ENCODE results near the gene IFITM10.

IFITM10 gene

DNA sequence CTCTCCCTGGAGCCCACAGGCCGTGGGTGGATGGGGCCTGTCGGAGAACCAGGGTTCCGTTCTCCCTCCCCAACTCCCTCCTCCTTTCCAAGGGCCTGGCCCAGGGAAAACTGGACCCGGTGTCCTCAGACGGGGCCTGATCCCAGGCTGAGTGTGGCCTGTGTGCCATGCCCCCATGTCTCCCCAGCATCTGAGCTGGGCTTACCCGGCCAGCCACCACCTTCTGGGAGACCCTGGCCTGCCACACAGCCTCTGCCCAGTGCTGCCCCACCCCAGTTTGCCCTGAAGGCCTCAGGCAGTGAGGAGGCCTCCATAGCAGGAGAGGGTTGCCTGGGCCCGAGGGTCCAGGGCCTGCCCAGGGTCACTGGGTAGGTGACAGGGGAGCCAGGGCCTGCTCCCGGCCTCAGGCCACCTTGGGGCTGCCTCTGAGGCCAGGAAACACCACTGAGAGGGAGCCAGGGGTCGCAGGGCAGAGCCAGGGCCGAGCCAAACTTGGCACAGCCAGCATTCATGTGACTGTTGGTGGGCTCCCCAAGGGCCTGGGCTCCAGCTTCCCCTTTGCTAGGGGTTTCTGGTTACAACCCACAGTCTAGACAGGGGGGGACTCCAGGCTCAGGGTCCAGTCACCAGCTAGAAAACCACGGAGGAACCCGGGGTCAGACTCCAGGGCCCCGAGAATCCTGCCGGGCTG, 590 bp upstream of the IFITM10 start:
- DNase-seq: no peak

DNA sequence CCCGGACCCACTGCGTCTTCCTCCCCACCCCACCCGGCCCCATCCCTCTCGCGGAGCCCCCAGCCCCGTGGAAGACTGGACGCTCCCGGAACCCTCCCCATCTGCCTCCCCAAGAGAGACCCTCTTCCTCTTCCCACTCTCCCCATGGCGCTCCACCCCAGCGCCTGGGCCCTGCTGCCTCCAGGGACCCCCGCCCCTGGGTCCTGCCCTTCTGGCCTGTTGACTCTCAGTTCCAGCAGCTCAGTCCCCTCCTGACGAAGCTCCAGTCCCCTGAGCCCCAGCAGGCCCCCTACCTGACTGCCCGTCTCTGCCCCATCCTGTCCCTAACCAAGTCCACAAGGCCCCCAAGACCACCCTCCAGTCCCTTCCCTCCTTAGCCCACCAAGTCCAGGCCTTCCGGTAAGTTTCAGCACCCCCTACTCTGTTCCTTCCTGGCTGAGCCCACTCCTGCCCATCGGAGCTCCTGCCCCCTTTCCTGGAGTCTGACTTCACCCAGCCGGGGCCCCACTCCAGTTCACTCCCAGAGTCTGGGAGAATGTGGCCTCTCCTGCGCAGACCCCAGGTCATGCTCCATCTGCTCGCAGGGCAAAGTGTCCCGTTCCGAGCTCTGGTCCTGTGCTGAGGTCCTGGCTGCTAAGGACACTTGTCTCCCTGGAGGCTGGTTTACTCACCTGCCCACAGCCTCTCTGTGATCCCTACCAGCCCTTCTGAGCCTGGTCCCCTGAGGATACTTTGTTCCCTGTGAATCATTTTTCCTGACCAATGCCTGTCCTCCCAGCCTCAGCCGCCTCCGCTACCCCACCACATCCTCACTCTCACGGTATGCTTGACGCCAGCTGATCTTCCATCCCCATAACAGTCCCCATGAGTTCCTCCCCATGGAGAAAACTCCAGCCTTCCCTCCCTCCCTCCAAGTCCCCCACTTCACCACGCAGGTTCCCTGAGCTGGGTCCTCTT, 722 bp downstream of the IFITM10 start:
- peak; percentile 89 for DNase-seq

DNA sequence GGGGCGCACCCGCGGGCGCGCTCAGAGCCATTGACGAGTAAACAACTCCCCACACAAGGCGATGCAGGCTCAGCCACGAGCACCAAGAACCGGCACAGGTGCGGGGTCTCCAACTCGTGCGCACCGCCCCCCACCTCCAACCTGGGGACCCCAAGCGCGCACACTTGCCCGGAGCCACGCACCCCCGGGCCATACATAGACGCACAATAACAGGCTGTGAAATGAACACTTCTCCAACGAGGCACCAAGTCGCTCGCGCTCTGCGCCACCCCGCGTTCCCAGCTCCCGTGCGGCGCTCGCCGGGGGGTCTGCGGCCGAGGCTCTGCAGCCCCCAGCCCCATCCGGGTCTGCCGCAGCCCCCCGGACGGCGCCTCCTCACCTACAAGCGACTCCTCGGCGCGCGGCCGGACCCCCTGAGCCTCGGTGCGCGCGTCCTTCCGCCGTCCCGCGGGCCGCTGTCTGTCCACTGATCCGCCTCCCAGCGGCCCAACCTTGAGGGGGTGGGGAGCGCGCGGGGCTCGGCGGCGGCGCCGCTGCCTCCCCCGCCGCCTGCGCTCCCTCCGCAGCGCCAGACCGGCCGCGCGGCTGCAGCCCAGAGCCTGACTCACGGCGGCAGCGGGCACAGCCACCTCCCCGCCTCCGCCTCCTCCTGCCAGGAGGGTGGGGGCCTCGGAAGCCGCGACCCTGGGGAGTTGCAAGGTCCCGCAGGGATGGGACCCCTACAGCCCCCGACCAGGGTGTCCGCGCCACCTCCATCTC, 1.6 kb downstream of the IFITM10 start:
- peak; percentile 41 for DNase-seq

DNA sequence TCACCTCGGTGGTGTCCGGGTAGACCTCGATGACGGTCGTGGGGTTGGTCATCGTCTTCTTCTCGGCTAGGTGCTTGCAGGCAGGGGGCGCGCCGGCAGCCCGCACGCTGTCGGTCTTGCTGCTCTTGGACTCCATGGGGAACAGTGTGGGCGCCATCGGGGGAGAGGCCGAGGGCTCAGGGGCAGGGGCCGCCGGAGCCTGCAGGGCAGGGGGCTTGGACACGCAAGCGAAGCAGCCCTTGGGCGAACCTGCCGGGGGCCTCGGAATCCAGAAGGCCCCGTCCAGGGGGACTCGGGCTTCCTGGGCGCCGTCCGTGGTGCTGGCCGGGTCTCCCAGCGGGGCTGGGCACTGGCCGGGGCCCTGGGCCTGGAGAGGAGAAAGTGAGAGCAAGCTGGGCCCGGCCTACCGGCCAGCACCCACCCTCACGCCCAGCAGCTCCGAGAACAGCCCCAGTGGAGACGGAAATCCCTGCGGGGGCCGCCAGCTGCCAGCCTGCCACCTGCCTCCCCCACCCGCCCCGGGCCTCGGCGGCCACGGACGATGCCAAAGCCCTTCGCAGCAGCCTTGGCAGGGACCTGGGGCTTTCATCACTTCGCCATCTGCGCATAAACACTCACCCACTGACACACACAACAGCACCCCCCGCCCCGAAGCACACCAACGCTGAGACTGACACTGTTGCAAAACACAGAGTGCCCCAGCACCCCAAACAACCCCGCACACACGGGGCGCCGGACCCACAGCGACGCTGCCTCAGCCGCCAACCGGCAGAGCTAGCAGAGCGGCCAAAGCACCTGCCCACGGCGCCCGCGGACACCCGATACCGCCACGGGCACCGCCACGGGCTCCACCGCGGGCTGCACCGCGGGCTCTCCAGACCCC, 2.4 kb downstream of the IFITM10 start:
- no peak for DNase-seq

DNA sequence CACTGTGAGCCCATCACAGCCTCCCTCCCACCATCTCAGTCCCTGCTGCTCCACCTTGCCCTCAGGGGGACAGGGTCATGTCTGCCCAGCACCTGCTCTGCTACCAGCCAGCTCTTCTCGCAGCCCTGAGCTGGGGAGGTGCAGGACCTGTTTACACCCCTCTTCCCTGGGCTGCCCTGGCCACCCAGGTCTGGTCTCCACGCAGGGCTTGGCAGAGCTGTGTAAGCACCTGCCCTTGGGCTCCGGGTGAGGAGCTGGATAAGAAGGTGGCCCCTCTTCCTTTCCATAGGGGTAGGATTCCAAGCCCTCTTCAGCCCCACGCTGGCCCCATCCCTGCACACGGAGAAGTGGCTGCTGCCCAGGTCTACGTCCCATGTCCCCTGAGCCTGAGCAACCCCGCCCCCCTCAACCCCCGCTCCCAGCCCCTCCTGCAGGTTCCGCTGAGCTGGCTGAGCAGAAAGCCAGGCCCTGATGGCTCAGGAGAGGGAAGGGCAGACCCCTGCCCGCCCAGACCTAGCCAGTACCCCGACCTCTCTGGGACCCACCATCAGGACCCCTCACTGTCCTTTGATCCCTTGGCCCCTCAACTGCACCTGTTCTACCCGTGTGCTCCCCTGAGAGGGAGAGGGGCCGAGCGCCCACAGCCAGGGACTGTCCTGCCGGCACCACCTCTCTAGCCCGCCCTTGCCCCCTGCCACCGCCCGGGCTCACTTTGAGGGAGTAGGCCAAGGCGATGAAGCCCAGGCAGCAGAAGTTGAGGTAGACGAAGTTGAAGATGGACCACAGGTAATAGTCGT, 3.2 kb downstream of the IFITM10 start:
- DNase-seq: no peak

DNA sequence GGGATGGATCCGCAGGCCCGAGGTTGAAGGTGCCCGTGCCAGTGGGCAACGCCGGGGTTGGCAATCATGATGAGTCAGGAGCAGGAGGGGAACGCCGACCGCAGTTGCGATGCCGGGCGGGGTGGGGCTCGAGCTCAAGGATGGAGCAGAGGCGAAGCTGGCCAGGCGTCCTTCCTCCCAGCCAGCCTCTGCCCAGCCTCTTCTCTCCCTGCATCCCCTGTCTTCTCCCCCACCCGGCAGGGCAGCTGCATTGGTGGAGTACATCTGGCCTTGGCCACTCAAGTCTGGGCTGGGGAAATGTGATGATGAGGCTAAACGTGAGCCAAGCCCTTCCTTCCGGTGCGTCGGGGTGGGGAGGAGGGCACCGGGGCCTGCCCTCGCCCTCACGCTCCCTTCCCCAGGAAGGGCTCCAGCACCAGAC, 3.9 kb downstream of the IFITM10 start:
- DNase-seq: no peak

DNA sequence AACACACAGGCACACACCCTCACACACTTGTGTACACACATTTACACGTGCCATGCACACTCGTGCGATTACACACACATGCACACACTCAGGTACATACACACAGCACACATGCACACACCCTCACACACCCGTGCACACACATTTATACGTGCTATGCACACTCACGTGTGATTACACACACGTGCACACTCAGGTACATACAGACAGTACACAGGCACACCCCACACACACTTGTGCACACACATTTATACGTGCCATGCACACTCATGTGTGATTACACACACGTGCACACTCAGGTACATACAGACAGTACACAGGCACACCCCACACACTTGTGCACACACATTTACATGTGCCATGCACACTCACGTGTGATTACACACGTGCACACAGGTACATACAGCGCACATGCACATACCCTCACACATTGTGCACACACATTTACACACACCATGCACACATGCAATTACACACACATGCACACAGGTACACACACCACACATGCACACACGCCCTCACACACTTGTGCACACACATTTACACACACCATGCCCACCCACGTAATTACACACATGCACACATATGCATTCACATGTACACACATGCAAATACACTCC, 4.6 kb downstream of the IFITM10 start:
- no peak for DNase-seq

DNA sequence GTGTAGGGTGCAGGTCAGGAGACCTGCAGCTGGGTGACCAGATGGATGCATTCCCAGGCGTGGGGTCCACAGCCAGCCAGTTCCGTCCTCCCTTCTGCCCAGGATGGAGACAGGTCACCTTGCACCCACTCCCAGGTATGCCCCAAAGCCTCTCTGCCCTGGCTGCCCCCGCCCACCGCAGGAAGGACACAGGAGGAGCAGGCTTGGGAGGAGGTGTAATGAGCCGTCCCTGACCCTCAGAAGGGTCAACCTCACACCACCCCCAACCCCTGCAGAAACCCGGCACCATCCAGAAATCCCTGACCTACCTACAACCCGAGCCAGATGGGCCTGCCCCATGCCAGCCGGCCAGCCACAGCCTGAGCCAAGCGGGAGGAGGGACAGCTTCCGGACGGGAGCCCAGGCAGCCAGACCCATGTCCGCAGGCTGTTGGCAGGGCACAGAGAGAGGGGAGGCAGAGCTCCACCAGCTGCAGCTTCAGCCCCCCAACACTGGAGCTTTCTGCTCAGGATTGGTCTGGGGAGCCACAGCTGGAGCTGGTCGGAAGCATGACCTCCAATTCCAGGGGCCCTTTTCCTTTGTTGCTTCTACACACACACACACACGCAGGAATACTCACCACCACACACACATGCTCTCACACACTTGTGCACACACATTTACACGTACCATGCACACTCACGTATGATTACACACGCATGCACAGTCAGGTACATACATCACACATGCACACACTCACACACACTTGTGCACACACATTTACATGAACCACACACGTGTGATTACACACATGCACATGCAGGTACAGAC, 5.3 kb downstream of the IFITM10 start:
- no peak for DNase-seq

DNA sequence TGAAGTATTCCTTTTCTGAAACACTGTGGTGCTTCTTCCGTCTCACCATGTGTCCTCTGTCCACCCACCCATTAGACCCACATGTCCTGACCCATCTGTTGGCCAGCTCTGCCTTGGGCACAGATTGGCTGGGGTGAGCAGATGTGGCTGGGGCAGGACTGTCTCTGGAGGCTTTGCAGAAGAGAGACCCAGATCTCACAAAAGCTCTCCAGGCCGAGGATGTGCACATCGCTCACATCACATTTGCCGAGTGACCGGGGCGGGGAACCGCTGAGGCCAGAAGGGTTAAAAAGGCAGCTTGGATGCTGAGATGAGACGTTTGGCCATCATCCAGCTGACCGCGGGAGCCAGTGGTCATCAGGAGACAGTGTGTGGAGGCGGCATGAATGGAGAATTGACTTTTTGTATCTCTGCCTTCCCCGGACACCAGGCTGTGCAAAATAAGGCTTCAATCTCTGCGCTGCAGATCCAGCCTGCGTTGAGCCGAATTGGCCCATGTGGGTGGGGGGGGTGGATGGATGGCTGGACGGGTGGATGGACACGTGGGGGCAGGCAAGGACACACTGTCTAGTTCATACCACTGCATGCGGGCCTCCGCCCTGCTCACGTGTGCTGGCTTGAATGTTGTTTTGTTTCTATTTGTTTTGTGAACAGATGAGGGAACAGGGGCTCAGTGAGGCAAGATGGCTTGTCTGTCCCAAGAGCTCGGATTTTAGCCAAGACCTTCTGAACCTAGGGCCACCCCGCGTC, 6.1 kb downstream of the IFITM10 start:
- DNase-seq: no peak

DNA sequence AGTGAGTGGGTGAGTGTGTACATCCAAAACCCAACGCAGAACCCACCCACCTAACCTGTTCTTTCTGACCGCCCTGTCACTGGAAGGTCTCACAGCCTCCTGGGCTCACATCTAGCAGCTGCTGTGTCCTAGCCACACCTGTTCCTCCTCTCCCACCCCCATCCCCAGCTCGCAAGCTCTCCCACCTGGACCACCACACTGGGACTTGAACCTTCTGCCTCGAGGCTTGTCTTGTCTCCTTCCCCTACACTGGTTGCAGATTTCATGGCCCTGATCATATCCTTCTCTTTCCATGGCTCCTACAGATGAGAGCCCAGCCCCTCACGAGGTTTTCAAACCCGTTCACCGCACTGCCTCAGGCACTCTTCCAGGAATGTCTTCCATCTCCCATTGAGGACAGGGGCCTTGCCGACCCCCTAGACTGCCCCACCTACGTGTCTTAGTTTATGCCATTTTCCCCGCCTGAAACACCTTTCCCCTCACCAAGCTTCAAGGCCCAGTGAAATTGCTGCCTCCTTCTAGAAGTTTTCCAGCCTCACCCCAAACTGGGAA, 6.7 kb downstream of the IFITM10 start:
- no peak for DNase-seq

DNA sequence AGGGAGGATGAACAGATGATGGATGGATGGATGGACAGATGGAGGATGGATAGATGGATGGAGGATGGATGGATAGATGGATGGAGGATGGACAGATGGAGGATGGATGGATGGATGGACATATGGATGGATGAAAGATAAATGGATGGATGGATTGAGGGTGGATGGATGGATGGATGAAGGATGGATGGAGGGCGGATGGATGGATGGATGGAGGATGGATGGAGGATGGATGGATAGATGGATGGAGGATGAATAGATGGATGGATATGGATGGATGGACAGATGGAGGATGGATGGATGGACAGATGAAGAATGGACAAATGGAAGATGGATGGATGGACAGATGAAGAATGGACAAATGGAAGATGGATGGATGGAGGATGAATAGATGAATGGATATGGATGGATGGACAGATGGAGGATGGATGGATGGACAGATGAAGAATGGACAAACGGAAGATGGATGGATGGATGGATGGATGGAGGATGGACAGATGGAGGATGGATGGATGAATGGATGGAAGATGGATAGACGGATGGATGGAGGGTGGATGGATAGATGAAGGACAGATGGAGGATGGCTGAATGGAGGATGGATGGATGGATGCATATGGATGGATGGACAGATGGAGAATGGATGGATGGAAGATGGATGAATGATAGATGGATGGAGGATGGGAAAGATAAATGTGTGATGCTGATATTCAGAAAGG, 7.4 kb downstream of the IFITM10 start:
- no peak for DNase-seq

DNA sequence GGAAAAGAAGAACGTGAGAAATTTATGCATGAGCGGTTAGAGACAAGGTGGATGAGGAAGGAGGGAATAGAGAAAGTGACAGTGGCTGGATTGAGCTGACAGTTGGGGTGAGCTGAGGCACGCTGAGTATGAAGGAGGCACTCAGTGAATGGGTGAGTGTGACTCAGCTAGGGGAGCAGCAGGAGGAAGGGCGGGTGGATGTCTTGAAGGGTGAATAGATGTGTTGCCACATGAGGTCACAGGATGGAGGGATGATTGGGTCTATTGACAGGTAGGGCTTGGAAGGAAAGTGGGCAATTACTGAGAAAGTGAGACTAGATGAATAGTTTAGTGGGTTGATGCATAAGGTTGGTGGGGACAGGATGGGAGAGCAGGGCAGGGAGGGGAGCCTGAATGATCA, 8.0 kb downstream of the IFITM10 start:
- DNase-seq: no peak

DNA sequence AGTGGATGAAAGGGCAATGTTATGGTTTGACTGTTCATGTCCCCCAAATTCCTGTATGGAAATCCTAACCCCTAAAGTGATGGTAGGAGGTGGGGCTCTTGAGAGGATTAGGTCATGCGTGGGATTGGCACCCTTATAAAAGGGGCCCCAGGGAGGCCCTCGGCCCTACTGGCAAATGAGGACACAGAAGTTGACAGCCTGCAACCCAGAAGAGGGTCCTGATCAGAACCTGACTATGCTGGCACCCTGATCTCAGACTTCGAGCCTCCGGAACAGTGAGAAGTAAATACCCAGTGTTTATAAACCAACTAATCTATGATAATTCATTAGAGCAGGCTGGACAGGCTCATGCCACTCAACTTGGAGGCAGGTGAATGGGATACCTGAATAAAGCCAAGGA, 8.7 kb downstream of the IFITM10 start:
- no peak for DNase-seq

DNA sequence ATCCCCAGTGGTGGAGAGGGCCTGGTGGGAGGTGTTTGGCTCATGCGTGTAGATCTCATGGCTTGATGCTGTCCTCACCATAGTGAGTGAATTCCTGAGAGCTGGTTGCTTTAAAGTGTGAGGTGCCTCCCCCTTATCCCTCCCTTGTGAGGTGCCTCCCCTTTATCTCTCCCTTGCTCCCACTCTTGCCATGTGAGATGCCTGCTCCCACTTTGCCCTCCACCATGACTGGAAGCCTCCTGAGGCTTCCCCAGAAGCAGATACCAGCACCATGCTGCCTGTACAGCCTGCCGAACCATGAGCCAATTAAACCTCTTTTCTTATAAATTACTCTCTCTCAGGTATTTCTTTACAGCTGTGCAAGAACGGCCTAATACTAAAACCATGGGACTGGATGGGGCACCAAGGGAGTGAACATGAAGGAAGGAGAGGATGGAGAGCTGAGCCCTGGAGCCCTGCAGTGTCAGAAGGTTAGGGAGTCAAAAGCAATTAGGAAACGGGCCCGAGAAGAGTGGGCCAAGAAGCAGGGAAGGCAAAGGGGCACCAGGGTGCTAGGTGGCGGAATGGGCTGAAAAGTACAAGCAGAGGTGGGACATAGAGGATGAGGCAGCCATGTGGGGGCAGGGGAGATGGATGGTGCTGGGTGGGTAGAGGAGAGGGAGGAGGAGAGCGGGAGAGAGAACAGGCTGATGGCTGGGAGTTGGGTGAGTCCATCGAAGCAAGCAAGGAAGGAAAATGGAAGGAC, 9.4 kb downstream of the IFITM10 start:
- DNase-seq: no peak

DNA sequence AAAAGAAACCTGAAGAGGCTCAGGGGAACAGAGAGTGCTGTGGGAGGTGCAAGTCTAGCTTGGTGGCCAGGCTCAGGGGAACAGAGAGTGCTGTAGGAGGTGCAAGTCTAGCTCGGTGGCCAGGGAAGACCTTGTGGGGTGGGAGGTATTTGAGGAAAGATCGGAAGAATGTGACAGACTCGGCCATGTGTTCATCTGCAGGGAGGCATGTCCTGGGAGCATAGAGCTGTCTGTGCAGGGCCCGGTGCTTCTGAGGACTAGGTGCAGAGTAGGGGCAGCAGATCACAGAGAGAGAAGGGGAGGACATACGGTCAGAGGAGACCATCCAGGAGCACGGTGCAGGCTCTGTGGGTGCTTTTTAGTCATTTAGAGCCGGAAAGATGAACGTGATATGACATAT, 10.8 kb downstream of the IFITM10 start:
- DNase-seq: no peak

DNA sequence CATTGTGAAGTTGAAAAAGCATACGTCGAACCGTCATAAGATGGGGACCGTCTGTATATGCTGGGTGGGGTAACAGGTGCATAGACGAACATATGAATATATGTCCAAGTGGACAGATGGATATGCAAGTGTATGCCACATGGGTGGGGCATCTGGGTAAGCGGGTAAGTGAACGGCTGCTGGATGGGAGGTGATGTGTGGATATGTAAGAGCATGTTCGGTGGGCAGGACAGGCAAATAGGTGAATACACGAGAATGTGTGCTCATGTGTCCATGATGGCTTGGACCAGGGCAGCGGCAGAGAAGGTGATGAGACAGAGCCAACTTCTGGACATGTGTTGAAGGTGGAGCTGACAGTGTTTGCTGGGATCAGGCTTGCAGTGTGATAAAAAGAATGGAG, 12.0 kb downstream of the IFITM10 start:
- DNase-seq: no peak

DNA sequence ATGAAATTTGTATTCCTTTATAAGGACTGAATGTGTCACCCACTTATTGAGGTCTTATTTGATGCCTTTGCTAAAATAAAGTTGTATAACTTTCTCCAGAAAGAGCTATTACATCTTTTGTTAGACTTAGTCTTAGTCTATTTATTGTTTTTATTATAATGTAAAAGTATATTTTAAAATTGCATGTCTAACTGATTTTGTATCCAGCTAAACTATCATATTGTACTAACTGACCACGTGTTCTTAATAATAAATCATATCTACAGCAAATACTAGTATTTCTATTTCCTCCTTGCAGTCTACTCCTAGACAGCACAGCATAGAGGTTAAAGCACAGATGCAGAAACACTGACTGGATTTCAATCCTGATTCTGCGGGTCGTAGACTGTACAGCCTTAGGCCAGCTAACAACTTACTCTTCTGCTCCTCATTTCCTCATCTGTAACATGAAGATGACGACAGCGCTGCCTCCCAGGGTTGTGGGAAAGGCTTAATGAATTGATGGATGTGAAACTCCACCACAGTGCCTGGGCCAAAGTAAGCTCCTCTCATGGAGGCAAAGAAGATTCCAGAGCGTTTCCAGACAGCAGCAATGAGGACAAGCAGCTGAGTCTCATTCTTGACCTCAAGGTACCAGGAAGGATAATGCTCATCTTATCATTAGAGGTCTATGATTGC, 13.2 kb downstream of the IFITM10 start:
- no peak for DNase-seq

All from fibroblast of skin of right biceps (primary cell).